Pancreas (tissue), 10 donors: Measurements from ENCODE around the gene TNS3. TPM values are rescaled to one million over a fixed set of nuclear protein-coding genes. Genes with fewer than 3 reads are reported as not detected.
A peak's percentile ranks its signal among the peaks of the same experiment; 100 is the strongest.

Source experiments
- ATAC-seq, 4 donors: fragments of 200-7000 bp; cut with Tn5 transposase; one replicate each; pipeline versions ENCODE4 v1.8.0 to v1.9.1; 2020; ENCODE audit warnings: mild to moderate bottlenecking in 4 of 4, moderate library complexity in 4 of 4
- DNase-seq, 6 donors: peaks; one replicate each; pipeline ENCODE4 v3.0.0-alpha.2; 2020
- FAIRE-seq: peaks from 2 replicates; lab custom pipeline; 2012; peaks lifted over from hg19 to GRCh38; lab: Jason Lieb, UNC
- H3K27ac ChIP-seq, 4 donors: fragments of 200-600 bp; sonication (generic); 1 replicate in 3 of 4; 2 replicates in 1 of 4; pipeline versions ENCODE4 v1.5.0 to v1.8.0; 2020
- H3K27me3 ChIP-seq, 4 donors: fragments of 200-600 bp; one replicate each; pipeline ENCODE4 v1.8.0; 2021
- H3K36me3 ChIP-seq, 3 donors: fragments of 200-600 bp; sonication (generic) in 1 of 3; one replicate each; pipeline versions ENCODE4 v1.5.0 to v1.8.0; 2020 to 2021
- H3K4me1 ChIP-seq, 3 donors: fragments of 200-600 bp; one replicate each; pipeline ENCODE4 v1.8.0; 2021
- H3K4me3 ChIP-seq, 4 donors: fragments of 200-600 bp; sonication (generic) in 2 of 4; one replicate each; pipeline versions ENCODE4 v1.5.0 to v1.8.0; 2020 to 2021
- H3K9me3 ChIP-seq, 4 donors: fragments of 200-600 bp; one replicate each; pipeline ENCODE4 v1.8.0; 2021
- CTCF ChIP-seq, 4 donors: fragments of 200-600 bp; sonication (generic) in 3 of 4; IDR thresholded peaks; one replicate each; pipeline versions ENCODE4 v1.5.0 to v1.8.0; 2021; ENCODE audit warnings: antibody characterized with exemption in 4 of 4
- WGBS, 2 donors: extraction: QIAGEN DNeasy Blood & Tissue Kit; methylation state at CpG; one replicate each; pipeline ENCODE4 v1.1.7; 2013; 5-methylcytosine and 5-hydroxymethylcytosine counted together
- intact Hi-C, 3 donors: fragments of 100-400 bp; cut with DNase I; formaldehyde crosslinking; loops; one replicate each; pipeline versions ENCODE4 v1.11.1 to v1.14.2; 2022
- polyA plus RNA-seq, 2 donors: library from polyadenylated mRNA; stranded (reverse); fragments of 200-250 nt; gene quantifications; one replicate each; pipeline ENCODE4 v1.2.3, GENCODE V29; 2013
- total RNA-seq, 6 donors: library from RNA; stranded (reverse); fragmentation: NEBNext Ultra II Directional in 4 of 6; extraction: Animal tissue kit (Norgen Biotek cat#: 25700) in 4 of 6; gene quantifications; one replicate each; pipeline versions ENCODE4 v1.2.1 to v1.2.4, GENCODE V29; 2021 to 2023
- donor health status: healthy with polysubstance abuse.
- donor health status: DM: no; HTN: no; CAD: no; lungs with moderate emphysema.
- donor health status: DM: no; HTN: no; CAD: no.
- donor health status: control.
- donor health status: control.
- donor health status: Bipolar disorder and iron deficiency.
- donor health status: DM: yes; HTN: yes; CAD: no.
- donor health status: DM: no; HTN: no; CAD: no.
- donor health status: DM: no; HTN: no; CAD: no.
- donor health status: DM: yes; HTN: yes; CAD: no.

TNS3 gene
- total and polyA plus RNA-seq, 8 donors = 28.0 to 125 (median 91.2) TPM

- Histone ChIP-seq H3K4me1 (no peaks in the 10 kb centered on the region), H3K4me3 (no peak overlapping the region), H3K27me3 (no peaks in the 10 kb centered on the region), H3K27ac (no peak overlapping the region), H3K36me3 (peaks cover 0 to 82% (median 36%) of the 10 kb centered on the region in 3 donors), H3K9me3 (no peaks in the 10 kb centered on the region)
- intact Hi-C loops = no loop called here
- FAIRE-seq (no peak), DNase-seq (no peak), ATAC-seq (peak in 3 of 4 donors; percentile 27 to 38 (median 36))
- no peak for TF ChIP-seq CTCF (IDR thresholded peaks at IDR 0.05)
- WGBS, 2 donors = 88 to 91% methylated on average over 9 of the region's 9 CpGs
These were observed 295.9 kb downstream of the TNS3 start for GRCh38 chr7:47285860-47286491.

- Histone ChIP-seq H3K36me3 (peaks cover 0 to 81% (median 31%) of the 10 kb centered on the region in 3 donors), H3K9me3 (no peaks in the 10 kb centered on the region), H3K4me1 (no peaks in the 10 kb centered on the region), H3K27me3 (no peaks in the 10 kb centered on the region), H3K4me3 (no peak overlapping the region), H3K27ac (no peak overlapping the region)
- WGBS, 2 donors = 90 to 92% methylated on average over 11 of the region's 11 CpGs
- FAIRE-seq (no peak), ATAC-seq (no peak), DNase-seq (no peak)
- TF ChIP-seq CTCF (IDR thresholded peaks at IDR 0.05) = no peak
- intact Hi-C loops = no loop called here
These were observed 296.9 kb downstream of the TNS3 start for GRCh38 chr7:47284691-47285635.

- FAIRE-seq = no peak
- Histone ChIP-seq H3K36me3 (peaks cover 0 to 90% (median 27%) of the 10 kb centered on the region in 3 donors), H3K4me3 (no peak overlapping the region), H3K9me3 (no peaks in the 10 kb centered on the region), H3K4me1 (no peaks in the 10 kb centered on the region), H3K27me3 (no peaks in the 10 kb centered on the region), H3K27ac (no peak overlapping the region)
- peak in 1 of 6 donors; percentile 32 for DNase-seq
- ATAC-seq = peak in 3 of 4 donors; percentile 53 to 64 (median 64)
- no peak for TF ChIP-seq CTCF (IDR thresholded peaks at IDR 0.05)
- WGBS, 2 donors = 73 to 77% methylated on average over 10 of the region's 10 CpGs
- intact Hi-C loops = no loop called here
These were observed 298.3 kb downstream of the TNS3 start for GRCh38 chr7:47283497-47284131.

GRCh38 chr7:47282790-47283496 lies 299.0 kb downstream of the TNS3 start:
- Histone ChIP-seq H3K27me3 (no peaks in the 10 kb centered on the region), H3K4me1 (no peaks in the 10 kb centered on the region), H3K4me3 (no peak overlapping the region), H3K27ac (no peak overlapping the region), H3K9me3 (no peaks in the 10 kb centered on the region), H3K36me3 (peaks cover 0 to 92% (median 30%) of the 10 kb centered on the region in 3 donors)
- no peak for TF ChIP-seq CTCF (IDR thresholded peaks at IDR 0.05)
- WGBS, 2 donors = 67 to 74% methylated on average over 9 of the region's 9 CpGs
- no peak for FAIRE-seq
- intact Hi-C loops = no loop called here
- ATAC-seq = no peak
- DNase-seq = no peak
